Activated T-helper 9 cell treated with anti-CD3 and anti-CD28 coated beads, Interleukin-2, amount 50 U/mL, for 16 hours (primary cell): Measurements from ENCODE around the gene AFMID.
A peak's percentile ranks its signal among the peaks of the same experiment; 100 is the strongest.

Experiments
- DNase-seq: peaks from one replicate; pipeline ENCODE4 v3.0.0-alpha.2; 2020; ENCODE audit warnings: low read depth

Gene AFMID

GRCh38 chr17:78180083-78180482 is 7.1 kb upstream of the AFMID start:
- no peak for DNase-seq

DNA sequence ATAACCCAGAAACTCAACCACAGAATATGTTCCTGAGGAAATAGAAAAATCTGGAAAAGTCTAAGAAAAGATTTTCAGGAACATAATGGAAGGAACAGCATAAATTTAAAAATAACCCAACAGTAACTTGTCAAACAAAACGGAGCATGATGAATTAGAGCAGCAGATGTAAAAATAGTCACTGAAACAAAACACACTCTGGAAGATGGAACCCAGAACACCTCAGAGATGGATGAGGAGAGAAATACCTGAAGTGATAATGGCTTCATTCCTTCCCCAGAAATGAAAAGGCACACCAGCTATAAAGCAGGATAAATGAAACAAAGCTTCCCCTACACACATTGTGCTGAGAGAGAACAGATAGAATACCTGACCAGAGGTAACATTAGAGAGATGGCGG is 6.7 kb upstream of the AFMID start:
- DNase-seq, result no peak

GRCh38 chr17:78182504-78182903 is 4.7 kb upstream of the AFMID start:
- no peak for DNase-seq

DNA sequence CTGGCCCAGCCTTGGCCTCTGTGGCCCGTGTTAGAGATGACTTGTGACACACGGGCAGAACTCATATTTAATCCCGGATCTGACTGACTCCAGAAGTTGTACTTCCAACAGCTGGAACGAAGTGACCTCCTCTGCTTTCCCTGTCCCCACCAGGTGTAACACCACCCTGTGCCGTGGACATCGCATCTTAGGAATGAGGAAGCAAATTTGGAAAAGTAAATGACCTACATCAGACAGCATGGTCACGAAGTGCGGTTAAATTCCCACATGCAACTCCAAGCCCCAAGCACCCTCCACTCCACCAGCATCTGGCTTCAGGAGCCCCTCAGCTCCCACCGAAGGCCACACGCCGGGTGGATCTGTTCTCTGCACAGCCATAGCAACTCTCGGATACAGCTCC is 3.2 kb upstream of the AFMID start:
- DNase-seq, result no peak

- no peak for DNase-seq
Observed at GRCh38 chr17:78184351-78184750, 2.8 kb upstream of the AFMID start.

DNA sequence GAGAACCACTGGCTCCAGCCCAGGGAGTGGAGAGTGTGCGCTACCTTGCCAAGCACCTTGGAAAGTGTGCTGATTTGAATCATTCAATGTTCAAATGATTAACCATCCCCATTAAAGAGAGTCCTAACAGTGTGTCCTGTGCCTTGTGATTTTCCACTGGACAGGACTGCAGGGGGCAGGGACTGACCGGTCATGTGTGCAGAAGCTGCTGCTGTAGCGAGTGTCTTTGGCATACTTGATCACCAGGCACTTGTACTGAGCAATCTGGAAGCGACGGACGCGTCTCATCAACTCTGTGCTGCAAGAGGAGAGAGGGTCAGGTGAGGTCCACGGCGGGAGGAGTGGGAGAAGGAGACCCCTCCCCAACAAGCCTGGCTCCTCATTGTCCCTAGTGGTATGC is 2.3 kb upstream of the AFMID start:
- DNase-seq, result no peak

GRCh38 chr17:78185981-78186691 is 1.0 kb upstream of the AFMID start:
- no peak for DNase-seq

DNA sequence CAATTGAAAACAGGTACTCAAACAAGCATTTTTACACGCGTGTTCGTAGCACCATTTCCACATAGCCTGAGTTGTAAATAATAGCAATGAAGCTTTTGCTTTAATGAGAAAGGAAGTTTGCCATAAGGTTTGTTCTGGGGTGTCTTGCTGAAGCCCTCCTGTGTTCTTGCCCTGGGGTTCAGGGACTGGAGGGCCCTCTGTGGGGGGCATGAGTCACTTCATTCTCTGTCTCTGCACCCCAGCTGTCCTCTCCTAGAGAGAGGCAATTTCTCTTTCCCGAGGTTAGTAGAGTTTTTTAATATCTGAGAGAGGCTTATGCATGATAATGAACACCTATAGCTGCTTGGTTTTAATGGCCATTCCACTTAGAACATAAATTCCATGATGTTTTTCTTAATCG is 9.6 kb downstream of the AFMID start:
- no peak for DNase-seq

DNA sequence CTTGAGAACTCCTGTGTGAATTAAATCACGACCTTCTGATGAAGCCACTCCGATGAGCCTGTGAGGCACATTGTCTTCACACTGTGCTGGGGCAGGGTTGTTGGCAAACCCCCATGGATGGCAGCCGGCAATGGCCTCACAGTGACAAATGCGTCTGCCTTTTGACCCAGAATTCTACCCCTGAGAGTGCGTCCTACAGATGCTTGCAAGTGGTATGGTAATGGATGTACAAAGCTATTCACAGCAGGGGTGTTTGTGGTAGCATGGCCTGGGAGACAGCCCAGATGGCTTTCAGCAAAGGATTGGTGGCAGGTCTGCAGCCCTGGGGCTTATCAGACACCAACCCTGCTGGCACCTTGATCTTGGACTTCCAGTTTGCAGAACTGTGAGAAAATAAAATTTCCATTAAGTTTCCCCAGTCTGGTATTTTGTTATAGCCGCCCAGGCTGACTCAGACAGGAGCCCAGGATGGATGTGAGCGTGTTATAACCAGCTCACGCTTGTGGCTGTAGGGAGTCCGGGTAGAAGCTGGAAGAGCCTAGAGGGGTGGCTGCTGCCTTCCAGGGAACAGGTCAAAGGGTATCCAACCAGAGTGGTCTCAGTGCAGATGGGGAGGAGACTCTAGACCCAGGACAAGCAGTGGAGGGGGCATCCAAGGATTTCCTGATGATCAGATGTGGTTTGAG is 10.1 kb downstream of the AFMID start:
- no peak for DNase-seq

- DNase-seq, result no peak
Observed at GRCh38 chr17:78200451-78200850, 13.3 kb downstream of the AFMID start.

DNA sequence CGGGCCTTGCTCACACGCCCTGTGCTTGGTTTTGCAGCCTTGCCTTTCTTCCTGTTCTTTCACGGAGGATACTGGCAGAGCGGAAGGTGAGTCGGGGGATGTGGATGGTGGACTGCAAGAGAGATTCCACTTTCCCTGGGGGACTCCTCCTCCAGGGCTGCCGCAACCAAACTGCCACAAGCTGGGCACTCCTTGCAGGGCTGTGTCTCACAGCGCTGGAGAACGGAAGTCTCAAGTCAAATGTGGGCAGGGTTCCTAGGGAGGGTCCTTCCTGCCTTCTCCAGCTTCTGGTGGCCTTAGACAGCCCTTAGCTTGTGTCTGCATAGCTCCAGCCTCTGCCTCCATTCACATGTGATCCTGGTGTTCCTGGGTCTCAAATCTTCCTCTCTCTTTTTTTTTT is 15.5 kb downstream of the AFMID start:
- no peak for DNase-seq

GRCh38 chr17:78204387-78205123 is 17.4 kb downstream of the AFMID start:
- DNase-seq, result no peak

DNA sequence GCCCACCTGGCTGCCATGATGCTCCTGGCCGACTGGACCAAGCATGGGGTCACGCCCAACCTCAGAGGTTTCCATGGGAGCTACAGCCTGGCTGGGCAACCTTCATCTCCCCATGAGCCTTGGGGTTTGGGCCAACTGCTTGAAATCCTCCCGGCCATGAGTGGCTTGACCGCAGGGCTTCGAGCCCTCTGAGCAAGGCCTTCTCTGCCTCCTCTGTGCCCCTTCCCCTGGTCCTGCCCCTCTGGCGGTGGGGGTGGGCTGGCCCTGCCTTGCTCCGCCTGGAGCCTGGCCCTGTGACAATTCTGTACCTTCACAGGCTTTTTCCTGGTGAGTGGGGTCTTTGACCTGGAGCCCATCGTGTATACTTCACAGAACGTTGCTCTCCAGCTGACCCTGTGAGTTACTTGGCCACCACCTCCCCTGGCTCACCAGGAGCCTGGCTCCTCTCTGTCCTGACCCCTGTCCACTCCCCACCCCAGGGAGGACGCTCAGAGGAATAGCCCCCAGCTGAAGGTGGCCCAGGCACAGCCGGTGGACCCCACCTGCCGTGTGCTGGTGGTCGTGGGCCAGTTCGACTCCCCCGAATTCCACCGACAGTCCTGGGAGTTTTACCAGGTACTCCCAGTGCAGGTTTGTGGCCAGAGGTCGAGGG is 18.1 kb downstream of the AFMID start:
- no peak for DNase-seq

DNA sequence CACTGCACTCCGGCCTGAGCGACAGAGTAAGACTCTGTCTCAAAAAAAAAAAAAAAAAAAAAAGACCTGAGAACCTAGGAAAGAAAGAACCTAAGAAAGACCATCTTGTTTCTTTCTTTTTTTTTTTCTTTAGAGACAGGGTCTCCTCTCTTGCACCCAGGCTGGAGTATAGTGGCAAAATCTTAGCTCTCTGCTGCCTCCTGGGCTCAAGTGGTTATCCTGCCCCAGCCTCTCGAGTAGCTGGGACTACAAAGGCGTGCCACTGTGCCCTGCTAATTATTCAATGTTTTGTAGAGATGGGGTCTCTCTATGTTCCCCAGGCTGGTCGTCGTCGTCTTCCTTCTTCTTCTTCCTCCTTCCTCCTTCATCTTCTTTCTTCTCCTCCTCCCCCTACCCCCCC is 19.1 kb downstream of the AFMID start:
- no peak for DNase-seq

- no peak for DNase-seq
Observed at GRCh38 chr17:78208486-78208885, 21.3 kb downstream of the AFMID start.

GRCh38 chr17:78210111-78210510 is 22.9 kb downstream of the AFMID start:
- no peak for DNase-seq

- DNase-seq, result no peak
Observed at GRCh38 chr17:78211032-78211431, 23.9 kb downstream of the AFMID start.

DNA sequence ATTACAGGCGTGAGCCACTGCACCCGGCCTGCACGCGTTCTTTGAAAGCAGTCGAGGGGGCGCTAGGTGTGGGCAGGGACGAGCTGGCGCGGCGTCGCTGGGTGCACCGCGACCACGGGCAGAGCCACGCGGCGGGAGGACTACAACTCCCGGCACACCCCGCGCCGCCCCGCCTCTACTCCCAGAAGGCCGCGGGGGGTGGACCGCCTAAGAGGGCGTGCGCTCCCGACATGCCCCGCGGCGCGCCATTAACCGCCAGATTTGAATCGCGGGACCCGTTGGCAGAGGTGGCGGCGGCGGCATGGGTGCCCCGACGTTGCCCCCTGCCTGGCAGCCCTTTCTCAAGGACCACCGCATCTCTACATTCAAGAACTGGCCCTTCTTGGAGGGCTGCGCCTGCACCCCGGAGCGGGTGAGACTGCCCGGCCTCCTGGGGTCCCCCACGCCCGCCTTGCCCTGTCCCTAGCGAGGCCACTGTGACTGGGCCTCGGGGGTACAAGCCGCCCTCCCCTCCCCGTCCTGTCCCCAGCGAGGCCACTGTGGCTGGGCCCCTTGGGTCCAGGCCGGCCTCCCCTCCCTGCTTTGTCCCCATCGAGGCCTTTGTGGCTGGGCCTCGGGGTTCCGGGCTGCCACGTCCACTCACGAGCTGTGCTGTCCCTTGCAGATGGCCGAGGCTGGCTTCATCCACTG is 27.0 kb downstream of the AFMID start, which contains the start of gene BIRC5:
Gene BIRC5 (plus strand): TSS at position 238 of the 690 bp plus-strand sequence. CDS start 64 bp downstream, at position 302.
- DNase-seq, result peak; percentile 82

GRCh38 chr17:78214706-78215061 is 27.5 kb downstream of the AFMID start:
- no peak for DNase-seq

GRCh38 chr17:78219396-78220150 is 32.4 kb downstream of the AFMID start:
- no peak for DNase-seq

- no peak for DNase-seq
Observed at GRCh38 chr17:78223061-78223460, 35.9 kb downstream of the AFMID start.
